ENCODE results near the gene GLRX.

DNA sequence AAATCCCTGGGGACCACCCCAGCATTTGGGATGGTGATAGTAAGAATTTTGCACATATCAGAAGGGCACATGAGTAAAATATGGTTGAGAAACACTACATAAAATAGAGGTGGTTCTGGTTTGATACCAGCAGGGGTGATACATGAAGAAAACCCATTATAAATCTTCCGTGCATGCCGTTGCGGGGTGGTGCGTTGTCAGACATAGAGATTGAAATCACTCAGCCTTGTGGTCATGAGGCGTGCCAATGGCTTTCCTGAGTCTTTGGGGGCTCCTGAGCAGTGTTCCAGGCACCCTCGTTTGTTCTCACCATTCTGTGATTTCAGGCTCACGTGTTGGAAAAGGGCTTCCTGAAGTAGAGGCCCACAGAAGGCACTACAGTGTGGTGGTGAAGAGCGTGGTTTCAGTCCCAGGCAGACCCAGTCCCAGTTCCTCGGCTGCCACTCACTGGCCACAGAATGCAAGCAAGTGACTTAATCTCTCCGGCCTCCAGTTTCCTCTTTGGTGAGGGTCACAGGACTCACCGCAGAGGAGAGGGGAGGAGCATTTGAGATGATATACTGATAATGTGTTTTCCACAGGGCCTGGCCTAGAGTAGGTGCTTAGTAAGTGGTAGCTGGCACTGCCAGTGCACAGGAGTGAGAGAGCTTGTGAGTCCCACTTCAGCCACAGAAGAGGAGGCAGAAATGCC, 20.5 kb upstream of the GLRX start:
- TF ChIP-seq, protein P1, sequence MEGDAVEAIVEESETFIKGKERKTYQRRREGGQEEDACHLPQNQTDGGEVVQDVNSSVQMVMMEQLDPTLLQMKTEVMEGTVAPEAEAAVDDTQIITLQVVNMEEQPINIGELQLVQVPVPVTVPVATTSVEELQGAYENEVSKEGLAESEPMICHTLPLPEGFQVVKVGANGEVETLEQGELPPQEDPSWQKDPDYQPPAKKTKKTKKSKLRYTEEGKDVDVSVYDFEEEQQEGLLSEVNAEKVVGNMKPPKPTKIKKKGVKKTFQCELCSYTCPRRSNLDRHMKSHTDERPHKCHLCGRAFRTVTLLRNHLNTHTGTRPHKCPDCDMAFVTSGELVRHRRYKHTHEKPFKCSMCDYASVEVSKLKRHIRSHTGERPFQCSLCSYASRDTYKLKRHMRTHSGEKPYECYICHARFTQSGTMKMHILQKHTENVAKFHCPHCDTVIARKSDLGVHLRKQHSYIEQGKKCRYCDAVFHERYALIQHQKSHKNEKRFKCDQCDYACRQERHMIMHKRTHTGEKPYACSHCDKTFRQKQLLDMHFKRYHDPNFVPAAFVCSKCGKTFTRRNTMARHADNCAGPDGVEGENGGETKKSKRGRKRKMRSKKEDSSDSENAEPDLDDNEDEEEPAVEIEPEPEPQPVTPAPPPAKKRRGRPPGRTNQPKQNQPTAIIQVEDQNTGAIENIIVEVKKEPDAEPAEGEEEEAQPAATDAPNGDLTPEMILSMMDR (IDR thresholded peaks at IDR 0.05) = no peak
- TF ChIP-seq POLR2A (IDR thresholded peaks at IDR 0.05) = no peak

Measured in vagina (tissue), 2 donors.